K562 (cell line): ENCODE results near the gene ITPKB. TPM values are rescaled to one million over a fixed set of nuclear protein-coding genes. Genes with fewer than 3 reads are reported as not detected.
A peak's percentile ranks its signal among the peaks of the same experiment; 100 is the strongest.

ENCODE experiments used
- ATAC-seq: fragments of 200-7000 bp; cut with Tn5 transposase; 3 replicates; pipeline ENCODE4 v1.9.1; 2020; ENCODE audit warnings: moderate library complexity
- BruUV-seq: library from RNA; stranded (reverse); fragments of 400-500 nt; replicated peaks from 2 replicates; lab custom pipeline; 2021; lab: Mats Ljungman, UMichigan
- CTCF ChIA-PET: fragments of 300-600 bp; formaldehyde crosslinking; extraction: SDS; loops from one replicate; lab custom pipeline; 2021; ENCODE audit warnings: low intra/inter-chr PET ratio; lab: Yijun Ruan, JAX
- POLR2A ChIA-PET: fragments of 300-600, 350-650 bp; sonication (Branson Sonifier 250); formaldehyde crosslinking; extraction: SDS; loops from one replicate; lab custom pipeline; 2021; ENCODE audit warnings: antibody characterized with exemption, inconsistent platforms; lab: Yijun Ruan, JAX
- DNase-seq, 4 experiments: peaks; one replicate each; pipeline versions ENCODE4 v3.0.0 to v3.0.0-alpha.2; 2011 to 2018; ENCODE audit warnings: low spot score in 3 of 4, mixed read lengths in 3 of 4; ENCODE audit errors: extremely low read depth in 1 of 4
- FAIRE-seq: peaks from 2 replicates; lab custom pipeline; 2011; peaks lifted over from hg19 to GRCh38; lab: Jason Lieb, UNC
- H2AFZ ChIP-seq: 2 replicates; pipeline ENCODE4 v1.6.0; 2011; ENCODE audit warnings: low read depth, low read length, control low read depth, inconsistent platforms
- H3K27ac ChIP-seq: fragments of 200-600 bp; 3 replicates; pipeline ENCODE4 v1.8.0; 2011; ENCODE audit warnings: low read depth, mild to moderate bottlenecking, control low read depth, inconsistent platforms, low read length, moderate library complexity, mixed read lengths; ENCODE audit errors: extremely low read depth
- H3K27me3 ChIP-seq, 2 experiments: fragments of 300-600 bp in 1 of 2; 2 replicates in 1 of 2; 3 replicates in 1 of 2; pipeline versions ENCODE4 v1.6.0 to v1.8.0; 2011; ENCODE audit warnings: inconsistent platforms in 2 of 2, low read length in 2 of 2, mild to moderate bottlenecking in 1 of 2, mixed read lengths in 1 of 2, moderate library complexity in 1 of 2; ENCODE audit not compliant: control insufficient read depth in 2 of 2, insufficient read depth in 2 of 2
- H3K36me3 ChIP-seq: fragments of 300-600 bp; 3 replicates; pipeline ENCODE4 v1.8.0; 2011; ENCODE audit warnings: mild to moderate bottlenecking, low read length, inconsistent platforms; ENCODE audit not compliant: control insufficient read depth, insufficient read depth
- H3K4me1 ChIP-seq, 2 experiments: fragments of 200-600 bp in 1 of 2; replicated peaks in 1 of 2; 2 replicates in 1 of 2; 3 replicates in 1 of 2; pipeline versions ENCODE4 v1.5.1 to v1.8.0; 2011; ENCODE audit warnings: inconsistent platforms in 2 of 2, low read length in 2 of 2, mild to moderate bottlenecking in 1 of 2, mixed read lengths in 1 of 2, moderate library complexity in 1 of 2; ENCODE audit not compliant: control insufficient read depth in 2 of 2, insufficient read depth in 2 of 2
- H3K4me2 ChIP-seq: 2 replicates; pipeline ENCODE4 v1.6.1; 2011; ENCODE audit warnings: low read length, control low read depth, inconsistent platforms, mixed read lengths; ENCODE audit not compliant: insufficient read depth
- H3K4me3 ChIP-seq: fragments of 200-600 bp; sonication (generic), shearing (Covaris generic); 2 replicates; pipeline ENCODE4 v1.5.1; 2016; ENCODE audit warnings: control low read depth, inconsistent platforms
- H3K79me2 ChIP-seq: fragments of 200-600 bp; 3 replicates; pipeline ENCODE4 v1.8.0; 2011; ENCODE audit warnings: low read length, inconsistent platforms; ENCODE audit not compliant: control insufficient read depth, insufficient read depth
- H3K9ac ChIP-seq, 2 experiments: 2 replicates each; pipeline versions ENCODE4 v1.6.0 to v1.6.1; 2011; ENCODE audit warnings: low read depth in 2 of 2, low read length in 2 of 2, control low read depth in 1 of 2, inconsistent platforms in 1 of 2, mild to moderate bottlenecking in 1 of 2, mixed read lengths in 1 of 2; ENCODE audit not compliant: insufficient read depth in 1 of 2
- H3K9me1 ChIP-seq: one replicate; pipeline ENCODE4 v1.6.0; 2011; ENCODE audit warnings: inconsistent platforms, mild to moderate bottlenecking, low read length, moderate library complexity; ENCODE audit not compliant: control insufficient read depth, insufficient read depth
- H3K9me3 ChIP-seq: replicated peaks from 2 replicates; pipeline ENCODE4 v1.5.1; 2011; ENCODE audit warnings: low read depth, low read length, inconsistent platforms; ENCODE audit not compliant: control insufficient read depth, insufficient read depth
- H4K20me1 ChIP-seq: replicated peaks from 2 replicates; pipeline ENCODE4 v1.6.1; 2011; ENCODE audit warnings: low read length, inconsistent platforms, mixed read lengths; ENCODE audit not compliant: control insufficient read depth, insufficient read depth
- CBFA2T3 ChIP-seq: fragments of 450-650 bp; IDR thresholded peaks from 2 replicates; pipeline ENCODE4 v1.6.1; 2017
- FOXA1 ChIP-seq: fragments of 450-650 bp; IDR thresholded peaks from 2 replicates; pipeline ENCODE4 v1.6.1; 2016; ENCODE audit warnings: mild to moderate bottlenecking, borderline replicate concordance
- KHSRP ChIP-seq: fragments of 450-650 bp; IDR thresholded peaks from 2 replicates; pipeline ENCODE4 v1.6.1; 2017
- KLF1 ChIP-seq: fragments of 450-650 bp; IDR thresholded peaks from 2 replicates; pipeline ENCODE4 v1.6.1; 2016; ENCODE audit warnings: missing genetic modification characterization, missing compliant biosample characterization
- MXD1 ChIP-seq: fragments of 250-450 bp; sonication (Bioruptor Pico); IDR thresholded peaks from 2 replicates; pipeline ENCODE4 v1.8.0; 2021; ENCODE audit warnings: borderline replicate concordance, mild to moderate bottlenecking, moderate library complexity; ENCODE audit not compliant: poor library complexity, severe bottlenecking
- MYNN ChIP-seq, 2 experiments: sonication (generic); formaldehyde crosslinking in 1 of 2; IDR thresholded peaks; 2 replicates each; pipeline versions ENCODE4 v1.5.0 to v1.6.1; 2016 to 2020; ENCODE audit warnings: antibody characterized with exemption in 1 of 2, missing genetic modification reagents in 1 of 2
- SIN3B ChIP-seq: fragments of 450-650 bp; IDR thresholded peaks from 2 replicates; pipeline ENCODE4 v1.6.1; 2017; ENCODE audit warnings: low read depth, mild to moderate bottlenecking, moderate library complexity
- SPI1 ChIP-seq: IDR thresholded peaks from 2 replicates; pipeline ENCODE4 v1.6.1; 2011; ENCODE audit warnings: low read depth, low read length, control low read depth, borderline replicate concordance
- U2AF1 ChIP-seq: fragments of 200-400 bp; formaldehyde crosslinking; optimal IDR thresholded peaks from 2 replicates; pipeline ENCODE3; 2017; ENCODE audit warnings: mild to moderate bottlenecking, low read depth, low read length, moderate library complexity
- ZKSCAN1 ChIP-seq: fragments of 150-350 bp; IDR thresholded peaks from 2 replicates; pipeline ENCODE4 v1.6.1; 2016; ENCODE audit warnings: low read depth, low read length
- ZNF280B ChIP-seq: fragments of 250-450 bp; sonication (Bioruptor Pico); IDR thresholded peaks from 2 replicates; pipeline ENCODE4 v1.5.1; 2021; ENCODE audit warnings: mild to moderate bottlenecking
- ZNF384 ChIP-seq: IDR thresholded peaks from 2 replicates; pipeline ENCODE4 v1.6.1; 2012; ENCODE audit warnings: low read depth, low read length, improper control_type of control experiment
- ZNF699 ChIP-seq: fragments of 250-450 bp; sonication (Bioruptor Pico); IDR thresholded peaks from 2 replicates; pipeline ENCODE4 v1.8.0; 2021; ENCODE audit warnings: mild to moderate bottlenecking, moderate library complexity; ENCODE audit not compliant: insufficient replicate concordance
- WGBS: fragments of 100-300 bp; shearing (Covaris generic); methylation state at CpG from one replicate; pipeline ENCODE4 v1.1.6; 2016; ENCODE audit warnings: low coverage, mixed read lengths; ENCODE audit not compliant: insufficient coverage; ENCODE audit errors: missing lambda C conversion rate; 5-methylcytosine and 5-hydroxymethylcytosine counted together
- in situ Hi-C: fragments of 300-500 bp; cut with MboI; formaldehyde crosslinking; loops from 4 replicates; pipeline ENCODE4 v1.15.0; 2018; ENCODE audit warnings: inconsistent platforms, mixed read lengths
- intact Hi-C: fragments of 100-400 bp; cut with micrococcal nuclease; formaldehyde crosslinking; loops from 2 replicates; pipeline ENCODE4 v1.14.2; 2022
- polyA plus RNA-seq, 8 experiments: library from polyadenylated mRNA; depleted of rRNA in 4 of 8; stranded (reverse) in 5 of 8; unstranded in 3 of 8; fragments of >200 nt; fragmentation: Nextera tagmentation in 2 of 8; fragmentation: Illumina TruSeq in 1 of 8; extraction: Ambion mirVana in 2 of 8; extraction: Trizol in 1 of 8; gene quantifications; 2 replicates each; pipeline versions ENCODE4 v1.2.1 to v1.2.3, GENCODE V29; 2011 to 2014; ENCODE audit warnings: inconsistent platforms in 1 of 8, missing spikeins in 1 of 8
- total RNA-seq, 7 experiments: library from RNA; depleted of rRNA in 6 of 7; stranded (reverse); fragments of >200 nt in 6 of 7; fragmentation: Illumina TruSeq in 2 of 7; extraction: Trizol in 2 of 7; gene quantifications; 2 replicates each; pipeline versions ENCODE4 v1.2.1 to v1.2.3, GENCODE V29; 2011 to 2021; ENCODE audit warnings: low replicate concordance in 1 of 7

The ITPKB gene
- total and polyA plus RNA-seq, 9 of the 15 experiments (the other 6 are each of a cell fraction or from before 2014, with no cell fraction given), result 0.01 to 0.22 TPM; not detected in 7

GRCh38 chr1:226674892-226675714 lies 64.0 kb downstream of the ITPKB start:
- Histone ChIP-seq H3K4me3 (no peak overlapping the region), H4K20me1 (no peaks in the 10 kb centered on the region), H3K27me3 (peaks cover 41 to 57% of the 10 kb centered on the region in 2 experiments; a peak in 4 of 5 replicates), H3K79me2 (no peaks in the 10 kb centered on the region), H3K36me3 (no peaks in the 10 kb centered on the region), H3K9ac (no peak overlapping the region), H3K9me1 (no peaks in the 10 kb centered on the region), H3K4me2 (no peak overlapping the region; the same call in 1 of the 2 replicates), H3K4me1 (peaks cover 0 to 4% of the 10 kb centered on the region in 2 experiments; a peak in 3 of 5 replicates), H3K9me3 (no peaks in the 10 kb centered on the region), H3K27ac (no peak overlapping the region), H2AFZ (peak overlapping the region; percentile 11; the same call in 1 of the 2 replicates)
- FAIRE-seq (no peak), DNase-seq (no peak), ATAC-seq (no peak)
- ChIA-PET CTCF (no interaction called here), POLR2A (no interaction called here)
- 2% methylated on average over 17 of the region's 17 CpGs for WGBS
- TF ChIP-seq FOXA1 (no peak), SPI1 (peak; percentile 58; the same call in 1 of the 2 replicates), ZNF384 (peak; percentile 57), ZKSCAN1 (peak; percentile 91)
- intact Hi-C loops (loop anchor here (5.0 kb wide), 1 partner anchor 38 kb away; no protein-coding TSS in a partner anchor), in situ Hi-C loops (no loop called here)
- BruUV-seq, result no TSS peak

GRCh38 chr1:226672339-226672762 lies 66.7 kb downstream of the ITPKB start:
- Histone ChIP-seq H3K27ac (no peak overlapping the region), H3K9me1 (no peaks in the 10 kb centered on the region), H2AFZ (no peak overlapping the region), H3K36me3 (no peaks in the 10 kb centered on the region), H3K4me3 (no peak overlapping the region), H3K4me2 (no peak overlapping the region), H3K9ac (no peak overlapping the region), H3K4me1 (no peaks in the 10 kb centered on the region), H3K79me2 (no peaks in the 10 kb centered on the region), H3K27me3 (peaks cover 42 to 65% of the 10 kb centered on the region in 2 experiments), H4K20me1 (no peaks in the 10 kb centered on the region), H3K9me3 (no peaks in the 10 kb centered on the region)
- WGBS, result 0% methylated on average over 4 of the region's 4 CpGs
- DNase-seq (no peak), ATAC-seq (no peak), FAIRE-seq (no peak)
- POLR2A ChIA-PET, result interaction anchor here (0.6 kb wide), 1 partner anchor 135 kb away, joined by 3 read pairs; no protein-coding TSS in a partner anchor
- in situ Hi-C loops, result no loop called here
- intact Hi-C loops, result no loop called here
- BruUV-seq, result no TSS peak
- CTCF ChIA-PET, result no interaction called here
- TF ChIP-seq SPI1 (peak; percentile 47; the same call in 1 of the 2 replicates), U2AF1 (no peak), MXD1 (CRISPR knock-in tag) (no peak), ZNF699 (CRISPR knock-in tag) (no peak), MYNN (IDR thresholded peaks at IDR 0.05) (no peak), MYNN (CRISPR knock-in tag; IDR thresholded peaks at IDR 0.05) (no peak), KLF1 (tag) (no peak), SIN3B (no peak), KHSRP (no peak), ZNF280B (CRISPR knock-in tag) (no peak), CBFA2T3 (0 out of 2 replicates have a peak, but pooled peaks have one; percentile 16)
